Activated naive CD8-positive, alpha-beta T cell treated with anti-CD3 and anti-CD28 coated beads, Interleukin-2, amount 10 ng/mL, durations not matched to agents 7 days and 5 days (primary cell): Measurements from ENCODE around the gene KLHL35. TPM values are rescaled to one million over a fixed set of nuclear protein-coding genes. Genes with fewer than 3 reads are reported as not detected.
A peak's percentile ranks its signal among the peaks of the same experiment; 100 is the strongest.
"Not testable (repeated sequence)": the region's sequence is repeated elsewhere in the genome, so short reads cannot be mapped to it uniquely, and the experiment has no call there.

Experiments used
- ATAC-seq: fragments of 150-1000 bp; cut with Tn5 transposase; one replicate; pipeline ENCODE4 v1.10.0; 2021; ENCODE audit warnings: low read depth, moderate library complexity
- POLR2A ChIA-PET: fragments of 350-600 bp; sonication (Branson Sonifier 250); formaldehyde crosslinking; loops from one replicate; lab custom pipeline; 2021; ENCODE audit warnings: antibody characterized with exemption; lab: Charles Lee
- DNase-seq: peaks from one replicate; pipeline ENCODE4 v3.0.0; 2021
- H3K27ac Mint-ChIP-seq: one replicate; pipeline ENCODE4 v1.8.0; 2022; ENCODE audit warnings: mild to moderate bottlenecking, mixed read lengths
- H3K27me3 Mint-ChIP-seq: one replicate; pipeline ENCODE4 v1.8.0; 2022; ENCODE audit warnings: mild to moderate bottlenecking, moderate library complexity, mixed read lengths
- H3K36me3 Mint-ChIP-seq: one replicate; pipeline ENCODE4 v1.8.0; 2021; ENCODE audit warnings: mild to moderate bottlenecking, mixed read lengths
- H3K4me1 Mint-ChIP-seq: one replicate; pipeline ENCODE4 v1.8.0; 2021; ENCODE audit warnings: mixed read lengths
- H3K4me3 Mint-ChIP-seq: one replicate; pipeline ENCODE4 v1.8.0; 2022; ENCODE audit warnings: mild to moderate bottlenecking, moderate library complexity, mixed read lengths
- H3K9me3 Mint-ChIP-seq: one replicate; pipeline ENCODE4 v1.8.0; 2021; ENCODE audit warnings: mixed read lengths
- total RNA-seq, 2 experiments: library from RNA; stranded (reverse); gene quantifications; one replicate each; pipeline ENCODE4 v1.2.3, GENCODE V29; 2021

KLHL35 gene
- total RNA-seq, 2 experiments from 2014 or later: 0.55 to 0.65 TPM

GRCh38 chr11:75383246-75383645 is 49.8 kb downstream of the KLHL35 start:
- Mint-ChIP-seq H3K36me3 (no peaks in the 10 kb centered on the region), H3K27ac (peak overlapping the region; percentile 87), H3K27me3 (peaks cover 9% of the 10 kb centered on the region), H3K4me3 (peak overlapping the region; percentile 53), H3K9me3 (no peaks in the 10 kb centered on the region), H3K4me1 (peaks cover 22% of the 10 kb centered on the region)
- peak; percentile 86 for ATAC-seq
- POLR2A ChIA-PET: interaction anchor here (0.6 to 2.6 kb wide), 13 partner anchors 11 to 109 kb away, joined by 3 to 16 read pairs (median 5); partner anchors contain the start of gene ARRB1
- DNase-seq: peak; percentile 60

DNA sequence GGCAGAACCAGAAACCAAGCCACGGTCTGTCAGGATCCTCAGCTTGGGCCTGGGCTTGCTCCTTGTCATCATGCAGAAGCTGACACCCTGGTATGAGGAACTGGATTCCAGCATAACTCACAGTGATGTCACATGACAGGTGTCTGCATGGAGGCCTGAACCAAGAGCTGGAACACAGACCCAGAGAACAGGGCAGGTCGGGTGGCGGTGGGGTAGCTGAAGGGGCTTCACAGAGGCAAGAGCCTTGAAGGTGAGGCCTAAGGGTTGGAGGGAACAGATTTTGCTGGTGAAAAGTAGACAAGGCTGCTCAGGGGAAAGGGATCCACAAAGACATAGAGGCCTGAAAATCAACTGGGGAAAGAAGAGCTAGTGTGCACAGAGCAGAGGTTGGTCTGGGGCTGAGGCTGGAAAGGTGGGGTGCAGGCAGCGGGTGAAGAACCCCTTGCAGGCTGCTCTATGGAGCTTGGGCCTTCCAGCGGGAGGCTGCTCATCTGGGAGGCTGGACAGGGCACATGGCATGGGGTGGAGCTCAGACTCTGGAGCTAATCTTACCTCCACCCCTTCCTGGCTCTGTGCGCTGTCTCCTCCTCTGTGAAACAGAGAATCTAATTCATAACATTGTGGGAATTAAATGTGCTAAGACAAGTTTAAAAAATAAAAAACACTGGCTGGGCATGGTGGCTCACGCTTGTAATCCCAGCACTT is 52.1 kb downstream of the KLHL35 start:
- Mint-ChIP-seq H3K4me1 (peaks cover 23% of the 10 kb centered on the region), H3K9me3 (no peaks in the 10 kb centered on the region), H3K27ac (peak overlapping the region; percentile 66), H3K27me3 (no peaks in the 10 kb centered on the region), H3K36me3 (no peaks in the 10 kb centered on the region), H3K4me3 (no peak overlapping the region)
- DNase-seq (no peak), ATAC-seq (no peak)
- POLR2A ChIA-PET: interaction anchor here (1.3 to 1.6 kb wide), 2 partner anchors 28 to 105 kb away, joined by 6 read pairs; no protein-coding TSS in a partner anchor

GRCh38 chr11:75380245-75380644 is 52.8 kb downstream of the KLHL35 start:
- POLR2A ChIA-PET: interaction anchor here (1.6 kb wide), 1 partner anchor 104 kb away, joined by 6 read pairs; no protein-coding TSS in a partner anchor
- H3K9me3 Mint-ChIP-seq: no peaks in the 10 kb centered on the region

DNA sequence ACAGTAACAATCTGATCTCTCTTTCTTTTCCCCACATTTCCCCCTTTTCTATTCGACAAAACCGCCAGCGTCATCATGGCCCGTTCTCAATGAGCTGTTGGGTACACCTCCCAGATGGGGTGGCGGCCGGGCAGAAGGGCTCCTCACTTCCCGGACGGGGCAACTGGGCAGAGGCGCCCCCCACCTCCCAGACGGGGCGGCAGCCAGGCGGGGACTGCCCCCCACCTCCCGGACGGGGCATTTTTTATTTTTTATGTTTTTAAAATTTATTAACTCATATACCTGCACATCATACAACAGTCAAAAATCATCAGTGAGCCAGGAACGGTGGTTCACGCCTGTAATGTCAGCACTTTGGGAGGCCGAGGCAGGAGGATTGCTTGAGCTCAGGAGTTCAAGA is 54.2 kb downstream of the KLHL35 start:
- POLR2A ChIA-PET, DNase-seq, H3K4me3 Mint-ChIP-seq, H3K27ac Mint-ChIP-seq, H3K9me3 Mint-ChIP-seq, ATAC-seq, H3K27me3 Mint-ChIP-seq, H3K36me3 Mint-ChIP-seq: not testable (repeated sequence)
- peaks cover 17% of the 10 kb centered on the region for H3K4me1 Mint-ChIP-seq

More at GRCh38 chr11:75380245-75380644, 52.8 kb downstream of the KLHL35 start:
- ATAC-seq (no peak), DNase-seq (no peak)
- Mint-ChIP-seq H3K4me3 (no peak overlapping the region), H3K27me3 (no peaks in the 10 kb centered on the region), H3K4me1 (peaks cover 26% of the 10 kb centered on the region), H3K36me3 (no peaks in the 10 kb centered on the region), H3K27ac (no peak overlapping the region)

DNA sequence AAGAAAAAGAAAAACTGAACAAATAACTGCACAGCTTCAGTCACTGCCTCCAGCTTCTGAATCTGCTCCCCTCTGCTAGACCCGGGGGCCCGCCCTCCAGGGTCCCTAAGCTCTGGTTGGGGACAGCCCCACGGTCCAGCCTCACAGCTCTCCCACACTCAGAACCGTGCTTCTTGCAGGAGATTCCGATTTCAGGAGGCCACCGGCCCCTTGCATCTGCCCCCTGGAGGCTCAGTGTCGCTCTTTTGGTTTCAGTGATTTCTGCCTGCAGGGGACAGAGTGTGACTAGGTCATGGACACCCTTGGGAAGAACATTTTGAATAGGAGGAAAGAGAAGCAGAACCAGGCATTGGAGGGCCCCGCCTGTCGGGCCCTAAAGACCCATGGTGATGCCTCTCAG is 56.8 kb downstream of the KLHL35 start:
- no peaks in the 10 kb centered on the region for H3K9me3 Mint-ChIP-seq
- H3K4me3 Mint-ChIP-seq: no peak overlapping the region
- peaks cover 3% of the 10 kb centered on the region for H3K27me3 Mint-ChIP-seq
- POLR2A ChIA-PET: interaction anchor here (2.1 kb wide), 1 partner anchor 23 kb away, joined by 7 read pairs; no protein-coding TSS in a partner anchor
- H3K27ac Mint-ChIP-seq: no peak overlapping the region
- no peak for DNase-seq
- ATAC-seq: no peak
- peaks cover 18% of the 10 kb centered on the region for H3K4me1 Mint-ChIP-seq
- H3K36me3 Mint-ChIP-seq: peaks cover 3% of the 10 kb centered on the region

DNA sequence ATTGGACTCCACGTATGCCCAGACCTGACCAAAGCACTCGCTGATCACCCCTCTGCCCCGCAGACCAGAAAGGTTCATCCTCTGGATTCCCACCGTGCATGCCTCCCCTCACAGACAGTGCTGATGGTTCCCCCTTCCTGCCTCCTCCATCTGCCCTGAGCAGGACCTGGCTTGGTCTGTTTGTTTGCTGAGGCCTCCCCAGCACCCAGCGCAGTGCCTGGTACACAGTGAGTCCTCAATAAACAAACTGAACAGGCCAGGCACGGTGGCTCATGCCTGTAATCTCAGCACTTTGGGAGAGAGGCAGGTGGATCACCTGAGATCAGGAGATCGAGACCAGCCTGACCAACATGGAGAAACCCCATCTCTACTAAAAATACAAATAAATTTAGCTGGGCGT is 57.4 kb downstream of the KLHL35 start:
- peaks cover 14% of the 10 kb centered on the region for H3K4me1 Mint-ChIP-seq
- H3K36me3 Mint-ChIP-seq: peaks cover 3% of the 10 kb centered on the region
- peak overlapping the region; percentile 62 for H3K27ac Mint-ChIP-seq
- ATAC-seq: no peak
- H3K27me3 Mint-ChIP-seq: peaks cover 3% of the 10 kb centered on the region
- H3K4me3 Mint-ChIP-seq: no peak overlapping the region
- no peak for DNase-seq
- POLR2A ChIA-PET: no interaction called here
- H3K9me3 Mint-ChIP-seq: no peaks in the 10 kb centered on the region

GRCh38 chr11:75374646-75375045 is 58.4 kb downstream of the KLHL35 start:
- peaks cover 1% of the 10 kb centered on the region for H3K9me3 Mint-ChIP-seq
- POLR2A ChIA-PET: no interaction called here
- H3K36me3 Mint-ChIP-seq: peaks cover 5% of the 10 kb centered on the region
- peaks cover 3% of the 10 kb centered on the region for H3K27me3 Mint-ChIP-seq
- H3K27ac Mint-ChIP-seq: no peak overlapping the region
- ATAC-seq (no peak), DNase-seq (no peak)
- no peak overlapping the region for H3K4me3 Mint-ChIP-seq
- H3K4me1 Mint-ChIP-seq: peaks cover 19% of the 10 kb centered on the region

- DNase-seq: no peak
- H3K27me3 Mint-ChIP-seq: peaks cover 3% of the 10 kb centered on the region
- POLR2A ChIA-PET: interaction anchor here (1.8 kb wide), 1 partner anchor 23 kb away, joined by 6 read pairs; no protein-coding TSS in a partner anchor
- peaks cover 5% of the 10 kb centered on the region for H3K36me3 Mint-ChIP-seq
- H3K27ac Mint-ChIP-seq: no peak overlapping the region
- ATAC-seq: no peak
- peaks cover 1% of the 10 kb centered on the region for H3K9me3 Mint-ChIP-seq
- H3K4me3 Mint-ChIP-seq: no peak overlapping the region
- H3K4me1 Mint-ChIP-seq: peaks cover 30% of the 10 kb centered on the region
Observed at GRCh38 chr11:75373201-75373600, 59.8 kb downstream of the KLHL35 start.

Other genes starting within 250 kb of the KLHL35 start
- gene TPBGL, start 192.4 kb downstream of the KLHL35 start, total RNA-seq: under 1 TPM; 0.14 to 0.28 TPM
- gene ARRB1, start 81.5 kb downstream of the KLHL35 start, total RNA-seq: 10 to 100 TPM; 61.8 to 64.8 TPM
- 1,000 to 10,000 TPM; 3,289 to 3,447 TPM for gene RPS3, start 33.7 kb downstream of the KLHL35 start, total RNA-seq
- 10 to 100 TPM; 35.7 to 38.4 TPM for gene GDPD5, start 92.7 kb upstream of the KLHL35 start, total RNA-seq
- gene SERPINH1, start 129.1 kb upstream of the KLHL35 start, total RNA-seq: 10 to 100 TPM; 15.7 to 17.8 TPM
- not detected for gene MAP6, start 235.8 kb upstream of the KLHL35 start, total RNA-seq